Smooth muscle cell (in vitro differentiated cells): ENCODE results near the gene XIAP. TPM values are rescaled to one million over a fixed set of nuclear protein-coding genes. Genes with fewer than 3 reads are reported as not detected.
A peak's percentile ranks its signal among the peaks of the same experiment; 100 is the strongest.

Source experiments
- DNase-seq: peaks from one replicate; lab custom pipeline; 2025; ENCODE audit not compliant: unreplicated experiment; lab: John Stamatoyannopoulos, UW
- H2AFZ ChIP-seq: fragments of 200-600 bp; sonication (generic); 2 replicates; pipeline ENCODE4 v1.6.0; 2016; ENCODE audit warnings: antibody characterized with exemption, low read depth, mild to moderate bottlenecking
- H3F3A ChIP-seq: fragments of 200-600 bp; sonication (generic); 2 replicates; pipeline ENCODE4 v1.6.0; 2017; ENCODE audit warnings: antibody characterized with exemption, low read depth
- H3K27ac ChIP-seq: fragments of 200-600 bp; sonication (generic); 2 replicates; pipeline ENCODE4 v1.5.1; 2016; ENCODE audit warnings: low read depth, mild to moderate bottlenecking
- H3K27me3 ChIP-seq: fragments of 200-600 bp; sonication (generic); 2 replicates; pipeline ENCODE4 v1.6.1; 2016; ENCODE audit warnings: low read depth, mild to moderate bottlenecking
- H3K36me3 ChIP-seq: fragments of 200-600 bp; sonication (generic); 2 replicates; pipeline ENCODE4 v1.5.1; 2016; ENCODE audit warnings: low read depth
- H3K4me1 ChIP-seq: fragments of 200-600 bp; sonication (generic); 2 replicates; pipeline ENCODE4 v1.5.1; 2016; ENCODE audit warnings: low read depth
- H3K4me2 ChIP-seq: fragments of 200-600 bp; sonication (generic); 2 replicates; pipeline ENCODE4 v1.6.0; 2016; ENCODE audit warnings: mild to moderate bottlenecking
- H3K4me3 ChIP-seq: fragments of 200-600 bp; sonication (generic); 2 replicates; pipeline ENCODE4 v1.5.1; 2016; ENCODE audit warnings: mild to moderate bottlenecking
- H3K79me2 ChIP-seq: fragments of 200-600 bp; sonication (generic); 2 replicates; pipeline ENCODE4 v1.6.0; 2016; ENCODE audit warnings: low read depth, mild to moderate bottlenecking
- H3K9ac ChIP-seq: fragments of 200-600 bp; sonication (generic); 2 replicates; pipeline ENCODE4 v1.6.0; 2016; ENCODE audit warnings: low read depth
- H3K9me3 ChIP-seq: fragments of 200-600 bp; sonication (generic); replicated peaks from 2 replicates; pipeline ENCODE4 v1.5.1; 2016; ENCODE audit warnings: low read depth
- H4K20me1 ChIP-seq: fragments of 200-600 bp; sonication (generic); 2 replicates; pipeline ENCODE4 v1.6.0; 2016; ENCODE audit warnings: low read depth
- WGBS: methylation state at CpG from one replicate; pipeline ENCODE4 v1.1.7; 2016; ENCODE audit warnings: low lambda C conversion rate; 5-methylcytosine and 5-hydroxymethylcytosine counted together
- polyA plus RNA-seq: library from polyadenylated mRNA; unstranded; fragments of >200 nt; fragmentation: Nextera tagmentation; extraction: Ambion mirVana; gene quantifications from 2 replicates; pipeline ENCODE4 v1.2.1, GENCODE V29; 2016
- total RNA-seq: library from RNA; depleted of rRNA; stranded (reverse); fragments of >200 nt; gene quantifications from 2 replicates; pipeline ENCODE4 v1.2.3, GENCODE V29; 2014
- TF ChIP-seq, protein P1 (sequence below): fragments of 200-600 bp; sonication (generic); IDR thresholded peaks from 2 replicates; pipeline ENCODE4 v1.5.1; 2017; ENCODE audit warnings: borderline replicate concordance, mild to moderate bottlenecking, antibody characterized with exemption; ENCODE audit not compliant: insufficient read depth, poor library complexity, severe bottlenecking

The XIAP gene
- total and polyA plus RNA-seq, 2 experiments from 2014 or later = 8.5 to 24.5 TPM

DNA sequence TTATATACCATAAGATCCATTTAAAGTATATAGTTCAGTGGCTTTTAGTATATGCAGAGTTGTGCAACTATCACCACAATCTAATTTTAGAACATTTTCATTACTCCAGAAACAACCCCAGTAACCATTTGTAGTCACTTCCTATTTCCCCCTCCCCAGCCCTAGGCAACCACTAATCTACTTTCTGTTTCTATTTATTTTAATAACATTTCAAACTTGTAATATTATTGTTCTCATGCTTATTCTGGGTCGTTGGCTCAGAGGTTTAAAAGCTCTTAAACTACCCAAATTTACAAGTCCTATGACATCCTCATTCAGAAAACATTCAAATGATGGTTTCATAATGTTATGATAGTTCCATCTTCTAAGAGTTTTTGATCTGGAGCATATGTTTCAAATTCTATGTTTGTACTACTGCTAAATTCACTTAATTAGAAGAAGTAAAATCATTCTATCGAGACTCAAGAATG lies 18.4 kb downstream of the XIAP start:
- peaks cover 64% of the 10 kb centered on the region for H3K79me2 ChIP-seq
- H3K36me3 ChIP-seq = no peaks in the 10 kb centered on the region
- no peak overlapping the region for H3K4me3 ChIP-seq
- H3K9ac ChIP-seq = no peak overlapping the region
- WGBS = 53% methylated on average over 2 of the region's 2 CpGs
- TF ChIP-seq, protein P1, sequence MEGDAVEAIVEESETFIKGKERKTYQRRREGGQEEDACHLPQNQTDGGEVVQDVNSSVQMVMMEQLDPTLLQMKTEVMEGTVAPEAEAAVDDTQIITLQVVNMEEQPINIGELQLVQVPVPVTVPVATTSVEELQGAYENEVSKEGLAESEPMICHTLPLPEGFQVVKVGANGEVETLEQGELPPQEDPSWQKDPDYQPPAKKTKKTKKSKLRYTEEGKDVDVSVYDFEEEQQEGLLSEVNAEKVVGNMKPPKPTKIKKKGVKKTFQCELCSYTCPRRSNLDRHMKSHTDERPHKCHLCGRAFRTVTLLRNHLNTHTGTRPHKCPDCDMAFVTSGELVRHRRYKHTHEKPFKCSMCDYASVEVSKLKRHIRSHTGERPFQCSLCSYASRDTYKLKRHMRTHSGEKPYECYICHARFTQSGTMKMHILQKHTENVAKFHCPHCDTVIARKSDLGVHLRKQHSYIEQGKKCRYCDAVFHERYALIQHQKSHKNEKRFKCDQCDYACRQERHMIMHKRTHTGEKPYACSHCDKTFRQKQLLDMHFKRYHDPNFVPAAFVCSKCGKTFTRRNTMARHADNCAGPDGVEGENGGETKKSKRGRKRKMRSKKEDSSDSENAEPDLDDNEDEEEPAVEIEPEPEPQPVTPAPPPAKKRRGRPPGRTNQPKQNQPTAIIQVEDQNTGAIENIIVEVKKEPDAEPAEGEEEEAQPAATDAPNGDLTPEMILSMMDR = no peak
- peak overlapping the region; percentile 15 for H3K4me2 ChIP-seq
- peak overlapping the region; percentile 57 for H3K27ac ChIP-seq
- no peak overlapping the region for H2AFZ ChIP-seq
- H4K20me1 ChIP-seq = peaks cover 92% of the 10 kb centered on the region
- no peaks in the 10 kb centered on the region for H3K9me3 ChIP-seq
- no peaks in the 10 kb centered on the region for H3F3A ChIP-seq
- DNase-seq = no peak
- H3K27me3 ChIP-seq = no peaks in the 10 kb centered on the region
- no peaks in the 10 kb centered on the region for H3K4me1 ChIP-seq

DNA sequence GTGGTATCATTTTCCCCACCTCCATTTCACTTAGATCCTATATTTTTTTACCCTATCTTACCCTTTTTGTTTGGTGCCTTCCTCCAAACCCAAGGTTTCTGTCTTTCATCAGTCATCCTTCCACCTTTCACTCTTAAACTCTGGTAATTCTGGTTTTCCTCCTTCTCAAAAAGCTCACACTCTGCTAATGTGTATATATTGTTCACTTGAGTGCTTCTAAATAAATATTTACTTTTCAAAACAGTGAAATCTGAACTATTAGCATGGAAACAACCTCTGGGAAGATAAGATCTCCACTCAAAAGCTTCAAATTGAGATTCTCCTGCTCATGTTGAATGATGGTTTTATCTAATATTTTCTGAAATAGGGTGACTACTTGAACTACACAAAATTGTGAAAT lies 21.5 kb downstream of the XIAP start:
- TF ChIP-seq, protein P1 = no peak
- peaks cover 93% of the 10 kb centered on the region for H4K20me1 ChIP-seq
- no peak overlapping the region for H3K4me3 ChIP-seq
- H3K9me3 ChIP-seq = no peaks in the 10 kb centered on the region
- no peak overlapping the region for H3K9ac ChIP-seq
- DNase-seq = no peak
- no peaks in the 10 kb centered on the region for H3K36me3 ChIP-seq
- no peaks in the 10 kb centered on the region for H3K27me3 ChIP-seq
- no peak overlapping the region for H3K27ac ChIP-seq
- no peaks in the 10 kb centered on the region for H3F3A ChIP-seq
- H3K4me1 ChIP-seq = no peaks in the 10 kb centered on the region
- H2AFZ ChIP-seq = no peak overlapping the region
- peaks cover 44% of the 10 kb centered on the region for H3K79me2 ChIP-seq
- H3K4me2 ChIP-seq = no peak overlapping the region

DNA sequence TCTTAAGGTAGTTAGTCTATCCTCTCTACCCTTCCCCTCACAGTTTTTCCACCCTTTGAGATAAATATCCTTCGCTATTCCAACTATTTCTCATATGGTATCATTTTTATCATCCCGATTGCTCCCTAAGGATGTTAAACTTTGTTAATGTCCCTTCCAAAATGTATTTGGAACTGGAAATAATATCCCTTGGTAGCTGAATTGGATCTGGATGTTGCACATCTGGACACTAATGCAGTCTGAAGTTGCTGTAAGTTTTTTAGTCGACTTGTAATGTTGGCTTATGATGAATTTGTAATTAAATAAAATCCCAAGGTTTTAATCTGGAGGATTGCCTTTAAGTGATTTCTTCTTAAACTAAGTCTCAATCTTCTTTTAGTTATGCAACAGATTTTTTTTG lies 22.5 kb downstream of the XIAP start:
- peaks cover 84% of the 10 kb centered on the region for H4K20me1 ChIP-seq
- no peaks in the 10 kb centered on the region for H3K36me3 ChIP-seq
- no peak overlapping the region for H2AFZ ChIP-seq
- no peaks in the 10 kb centered on the region for H3K9me3 ChIP-seq
- H3K4me1 ChIP-seq = no peaks in the 10 kb centered on the region
- no peak overlapping the region for H3K4me2 ChIP-seq
- WGBS = 86% methylated on average over 3 of the region's 3 CpGs
- TF ChIP-seq, protein P1 = no peak
- no peak overlapping the region for H3K9ac ChIP-seq
- H3K27me3 ChIP-seq = no peaks in the 10 kb centered on the region
- no peak overlapping the region for H3K27ac ChIP-seq
- H3K4me3 ChIP-seq = no peak overlapping the region
- DNase-seq = no peak
- H3F3A ChIP-seq = no peaks in the 10 kb centered on the region
- H3K79me2 ChIP-seq = peaks cover 34% of the 10 kb centered on the region

DNA sequence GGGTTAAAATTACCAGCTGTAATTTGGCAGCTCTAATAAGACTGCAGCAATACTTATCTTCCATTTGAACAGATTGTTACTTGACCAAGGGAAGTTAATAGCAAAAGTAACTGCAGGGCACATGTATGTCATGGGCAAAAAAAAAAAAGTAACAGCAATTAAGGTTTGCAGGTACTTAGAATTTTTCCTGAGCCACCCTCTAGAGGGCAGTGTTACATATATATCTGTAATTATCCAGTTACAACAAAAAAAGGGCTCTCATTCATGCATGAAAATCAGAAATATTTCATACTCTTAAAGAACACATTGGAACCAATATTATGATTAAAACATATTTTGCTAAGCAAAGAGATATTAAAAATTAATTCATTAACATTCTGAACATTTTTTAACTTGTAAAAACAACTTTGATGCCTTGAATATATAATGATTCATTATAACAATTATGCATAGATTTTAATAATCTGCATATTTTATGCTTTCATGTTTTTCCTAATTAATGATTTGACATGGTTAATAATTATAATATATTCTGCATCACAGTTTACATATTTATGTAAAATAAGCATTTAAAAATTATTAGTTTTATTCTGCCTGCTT lies 25.1 kb downstream of the XIAP start:
- Histone ChIP-seq H3K9me3 (no peaks in the 10 kb centered on the region), H4K20me1 (peaks cover 59% of the 10 kb centered on the region), H3K4me3 (no peak overlapping the region), H3F3A (no peaks in the 10 kb centered on the region), H3K27me3 (no peaks in the 10 kb centered on the region), H3K4me1 (no peaks in the 10 kb centered on the region), H3K4me2 (no peak overlapping the region), H3K79me2 (peaks cover 23% of the 10 kb centered on the region), H3K36me3 (no peaks in the 10 kb centered on the region), H2AFZ (no peak overlapping the region), H3K9ac (no peak overlapping the region), H3K27ac (no peak overlapping the region)
- DNase-seq = no peak
- TF ChIP-seq, protein P1 = peak; percentile 56
